Right atrium auricular region (tissue), 2 donors: ENCODE results near the gene DYRK1A. TPM values are rescaled to one million over a fixed set of nuclear protein-coding genes. Genes with fewer than 3 reads are reported as not detected.
A peak's percentile ranks its signal among the peaks of the same experiment; 100 is the strongest.

Source experiments
- DNase-seq: peaks from one replicate; pipeline ENCODE4 v3.0.0-alpha.2; 2019; ENCODE audit warnings: low spot score
- H3K27ac ChIP-seq, 2 donors: fragments of 200-600 bp; sonication (generic); 1 replicate in 1 of 2; 2 replicates in 1 of 2; pipeline ENCODE4 v1.5.1; 2016 to 2019
- H3K27me3 ChIP-seq, 2 donors: fragments of 200-600 bp; sonication (generic); one replicate each; pipeline versions ENCODE4 v1.5.1 to v1.6.0; 2017 to 2019
- H3K36me3 ChIP-seq: fragments of 200-600 bp; sonication (generic); one replicate; pipeline ENCODE4 v1.5.1; 2016
- H3K4me1 ChIP-seq, 2 donors: fragments of 200-600 bp; sonication (generic); one replicate each; pipeline versions ENCODE4 v1.5.1 to v1.6.0; 2017 to 2019
- H3K4me3 ChIP-seq, 2 donors: fragments of 200-600 bp; sonication (generic); 1 replicate in 1 of 2; 2 replicates in 1 of 2; pipeline ENCODE4 v1.5.1; 2017 to 2019; ENCODE audit warnings: mild to moderate bottlenecking in 1 of 2, moderate library complexity in 1 of 2
- H3K9me3 ChIP-seq, 2 donors: fragments of 200-600 bp; sonication (generic); one replicate each; pipeline ENCODE4 v1.5.1; 2019
- CTCF ChIP-seq, 2 donors: fragments of 200-600 bp; sonication (generic); IDR thresholded peaks; one replicate each; pipeline ENCODE4 v1.5.1; 2019; ENCODE audit warnings: antibody characterized with exemption in 2 of 2
- total RNA-seq, 2 donors: library from RNA; depleted of rRNA; stranded (reverse); fragments of >200 nt; gene quantifications; one replicate each; pipeline ENCODE4 v1.1.0, GENCODE V29; 2016

DYRK1A gene
- total RNA-seq, 2 donors from 2014 or later: 69.3 to 94.7 TPM

- DNase-seq: no peak
- Histone ChIP-seq H3K27me3 (no peaks in the 10 kb centered on the region), H3K27ac (peak overlapping the region; percentile 43 to 94), H3K4me1 (peaks cover 0 to 23% of the 10 kb centered on the region in 2 donors), H3K9me3 (peaks cover 0 to 12% of the 10 kb centered on the region in 2 donors), H3K36me3 (no peaks in the 10 kb centered on the region), H3K4me3 (no peak overlapping the region)
- no peak for TF ChIP-seq CTCF (IDR thresholded peaks at IDR 0.05)
These were observed 190.8 kb downstream of the DYRK1A start for GRCh38 chr21:37557261-37557950.

DNA sequence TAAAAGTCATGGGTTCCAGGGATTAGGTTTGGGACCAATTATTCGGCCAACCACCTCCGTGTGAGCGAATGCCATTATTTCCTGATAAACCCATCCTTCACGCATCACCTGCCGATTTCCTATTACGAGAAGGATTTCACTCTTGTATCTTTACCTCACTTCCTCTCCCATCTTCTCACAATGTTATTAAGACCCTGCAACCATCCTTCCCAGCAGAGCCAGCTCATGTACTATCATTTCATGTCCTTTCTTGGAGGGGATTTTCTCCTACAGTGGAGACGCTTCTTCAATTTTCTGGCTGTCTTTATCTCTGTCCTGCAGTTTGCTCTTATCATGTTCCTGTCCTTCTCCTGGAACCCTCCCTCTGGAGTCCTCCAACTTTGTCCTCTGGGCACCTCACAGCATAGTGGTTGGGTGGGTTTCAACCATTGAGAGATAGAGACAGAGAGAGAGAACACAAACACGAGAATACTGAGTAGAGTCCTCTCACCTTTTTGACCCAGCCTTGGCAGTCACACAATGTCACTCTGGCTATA lies 192.2 kb downstream of the DYRK1A start:
- no peak overlapping the region for H3K4me3 ChIP-seq
- H3K27me3 ChIP-seq: no peaks in the 10 kb centered on the region
- TF ChIP-seq CTCF (IDR thresholded peaks at IDR 0.05): no peak
- peaks cover 0 to 12% of the 10 kb centered on the region in 2 donors for H3K9me3 ChIP-seq
- no peak overlapping the region for H3K27ac ChIP-seq
- H3K4me1 ChIP-seq: peaks cover 0 to 27% of the 10 kb centered on the region in 2 donors
- no peaks in the 10 kb centered on the region for H3K36me3 ChIP-seq
- DNase-seq: no peak

GRCh38 chr21:37560385-37560784 lies 193.8 kb downstream of the DYRK1A start:
- H3K27me3 ChIP-seq: no peaks in the 10 kb centered on the region
- H3K27ac ChIP-seq: peak overlapping the region; percentile 4 to 45
- H3K4me3 ChIP-seq: no peak overlapping the region
- TF ChIP-seq CTCF (IDR thresholded peaks at IDR 0.05): no peak
- peaks cover 0 to 12% of the 10 kb centered on the region in 2 donors for H3K9me3 ChIP-seq
- H3K4me1 ChIP-seq: peaks cover 0 to 27% of the 10 kb centered on the region in 2 donors
- DNase-seq: no peak
- H3K36me3 ChIP-seq: no peaks in the 10 kb centered on the region

DNA sequence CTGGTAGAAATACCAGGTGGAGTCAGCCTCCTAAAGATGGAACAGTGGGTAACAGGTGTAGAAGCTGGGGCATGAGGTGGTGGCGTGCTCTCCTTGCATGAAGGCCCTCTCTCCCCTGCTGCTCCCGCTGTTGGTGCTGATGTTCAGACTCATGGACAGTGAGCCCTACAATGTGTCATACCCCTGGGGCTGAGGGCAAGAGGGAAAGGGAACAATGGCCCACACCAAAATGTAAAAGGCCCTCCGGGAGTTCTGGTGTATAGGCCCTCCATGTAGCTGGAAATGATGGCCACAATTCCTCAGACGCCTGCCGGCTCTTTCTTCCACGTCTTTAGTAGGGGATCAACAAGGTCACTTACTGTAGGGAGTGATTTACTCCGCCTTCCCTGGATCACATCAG lies 194.9 kb downstream of the DYRK1A start:
- peaks cover 0 to 12% of the 10 kb centered on the region in 2 donors for H3K9me3 ChIP-seq
- no peaks in the 10 kb centered on the region for H3K27me3 ChIP-seq
- no peak for DNase-seq
- no peak for TF ChIP-seq CTCF (IDR thresholded peaks at IDR 0.05)
- peak overlapping the region in 1 of 2 donors; percentile 99 for H3K27ac ChIP-seq
- H3K36me3 ChIP-seq: no peaks in the 10 kb centered on the region
- H3K4me3 ChIP-seq: no peak overlapping the region
- H3K4me1 ChIP-seq: peaks cover 0 to 24% of the 10 kb centered on the region in 2 donors

GRCh38 chr21:37561941-37562919 lies 195.7 kb downstream of the DYRK1A start:
- DNase-seq: no peak

More at GRCh38 chr21:37561941-37562919, 195.7 kb downstream of the DYRK1A start:
- Histone ChIP-seq H3K27ac (peak overlapping the region; percentile 94 to 99), H3K4me1 (peaks cover 0 to 24% of the 10 kb centered on the region in 2 donors), H3K27me3 (no peaks in the 10 kb centered on the region), H3K4me3 (no peak overlapping the region), H3K9me3 (peaks cover 0 to 12% of the 10 kb centered on the region in 2 donors), H3K36me3 (no peaks in the 10 kb centered on the region)
- no peak for TF ChIP-seq CTCF (IDR thresholded peaks at IDR 0.05)
